ENCODE data around the gene IFNE.
"Not testable (repeated sequence)": the region's sequence is repeated elsewhere in the genome, so short reads cannot be mapped to it uniquely, and the experiment has no call there.

The IFNE gene

DNA sequence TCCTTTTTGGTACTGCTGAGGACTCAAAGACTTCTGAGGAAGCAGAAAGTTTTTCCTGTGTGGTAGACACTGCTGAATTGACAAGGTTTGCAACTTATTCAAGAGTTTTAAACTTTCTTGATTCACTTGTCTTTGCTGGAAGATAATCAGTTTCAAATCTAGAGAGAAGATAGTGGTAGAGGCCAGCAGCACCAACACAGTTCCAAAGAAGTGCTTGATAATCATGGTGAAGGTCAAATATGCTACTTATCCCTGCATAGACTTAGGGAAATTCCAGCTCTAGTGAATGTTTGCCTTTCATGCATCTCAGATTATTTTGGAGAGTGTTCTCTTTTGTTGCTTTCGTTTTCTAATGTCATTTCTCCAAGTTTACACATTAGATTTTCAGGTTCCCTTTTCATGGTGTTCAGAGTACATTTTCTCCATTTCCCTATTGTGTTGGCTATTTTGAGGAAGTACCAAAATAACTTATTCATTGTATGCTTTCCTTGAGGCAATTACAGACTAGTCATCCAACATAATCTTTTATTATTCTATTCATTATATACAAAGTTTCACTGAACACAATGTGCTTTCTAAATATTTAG lies 550 bp downstream of the IFNE start:
- no peak for DNase-seq

GRCh38 chr9:21479152-21479702 lies 2.9 kb downstream of the IFNE start:
- DNase-seq: no peak

DNA sequence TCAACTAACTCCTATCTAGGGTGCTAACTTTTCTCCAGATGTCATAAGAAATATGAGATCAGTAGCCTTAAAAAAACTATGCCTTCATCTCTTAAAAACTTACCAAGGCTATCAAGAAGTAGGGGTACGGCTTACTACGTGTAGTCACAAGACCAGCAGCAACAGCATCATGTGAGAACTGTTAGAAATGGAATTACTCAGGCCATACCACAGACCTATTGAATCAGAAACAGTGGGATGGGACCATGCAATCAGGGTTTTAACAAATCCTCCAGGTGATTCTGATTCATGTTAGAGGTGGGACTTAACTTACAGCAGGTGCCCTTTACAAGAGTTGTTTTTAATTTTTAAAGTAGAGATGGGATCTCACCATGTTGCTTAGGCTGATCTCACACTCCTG lies 4.6 kb downstream of the IFNE start:
- DNase-seq: no peak

- DNase-seq: no peak
These were observed 8.9 kb downstream of the IFNE start for GRCh38 chr9:21473236-21473635.

- no peak for DNase-seq
These were observed 12.0 kb downstream of the IFNE start for GRCh38 chr9:21470126-21470525.

GRCh38 chr9:21465859-21466518 lies 16.1 kb downstream of the IFNE start:
- peak; percentile 18 for DNase-seq

- DNase-seq: no peak
These were observed 17.0 kb downstream of the IFNE start for GRCh38 chr9:21465138-21465537.

DNA sequence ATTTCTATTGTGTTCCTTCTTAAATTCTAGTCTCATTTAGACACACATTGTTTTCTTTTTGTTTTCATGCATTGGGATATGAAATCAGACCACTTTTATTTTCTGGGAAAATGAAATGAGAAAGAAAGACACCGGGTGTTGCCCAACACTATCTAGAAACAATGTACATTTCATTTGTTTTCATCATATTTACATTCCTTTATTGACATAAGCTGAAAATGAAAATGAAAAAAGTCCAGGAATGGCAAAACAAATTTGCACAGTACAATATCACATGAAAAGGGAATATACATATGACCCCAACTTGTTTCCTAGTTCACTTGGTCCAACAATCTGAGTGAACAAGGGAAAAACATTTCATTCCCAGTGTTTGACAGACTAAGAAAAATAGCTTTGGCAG lies 20.7 kb downstream of the IFNE start:
- no peak for DNase-seq

GRCh38 chr9:21455320-21455719 lies 26.8 kb downstream of the IFNE start:
- DNase-seq: no peak

- DNase-seq: no peak
These were observed 28.0 kb downstream of the IFNE start for GRCh38 chr9:21454149-21454548.

DNA sequence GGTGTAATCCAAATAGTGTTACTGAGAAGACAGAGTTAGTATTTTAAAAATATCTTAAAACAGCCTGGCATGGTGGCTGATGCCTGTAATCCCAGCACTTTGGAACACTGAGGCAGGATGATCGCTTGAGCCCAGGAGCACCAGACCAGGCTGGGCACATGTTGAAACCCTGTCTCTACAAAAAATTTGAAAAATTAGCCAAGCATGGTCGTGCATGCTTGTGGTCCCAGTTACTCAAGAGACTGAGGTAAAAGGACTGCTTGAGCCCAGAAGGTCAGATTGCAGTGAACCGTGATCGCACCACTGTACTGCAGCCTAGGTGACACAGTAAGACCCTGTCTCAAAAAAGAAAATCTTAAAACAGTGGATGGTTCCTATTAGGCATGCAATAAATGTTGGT lies 29.4 kb downstream of the IFNE start:
- no peak for DNase-seq

- no peak for DNase-seq
These were observed 31.2 kb downstream of the IFNE start for GRCh38 chr9:21450733-21451394.

DNA sequence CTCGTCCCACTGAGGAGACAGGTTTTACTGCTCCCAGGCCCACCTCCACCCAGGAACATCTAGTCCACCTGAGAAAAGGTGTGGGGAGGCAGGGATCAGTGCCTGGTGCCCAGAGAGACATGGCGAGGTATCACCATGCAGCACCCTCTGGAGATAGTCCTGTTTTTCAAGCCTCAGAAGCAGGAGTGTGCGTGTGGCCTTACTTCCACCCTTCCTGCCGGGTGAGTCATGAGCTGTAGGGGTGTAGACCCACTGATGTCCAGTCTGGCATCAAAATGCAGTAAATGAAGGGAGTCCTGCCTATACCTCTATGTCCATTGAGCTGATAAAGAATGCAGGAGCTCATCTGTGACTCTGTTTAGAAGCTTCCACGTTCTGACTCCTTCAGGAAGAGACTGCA lies 32.8 kb downstream of the IFNE start:
- DNase-seq: not testable (repeated sequence)

GRCh38 chr9:21443849-21444625 lies 38.1 kb downstream of the IFNE start:
- DNase-seq: no peak

DNA sequence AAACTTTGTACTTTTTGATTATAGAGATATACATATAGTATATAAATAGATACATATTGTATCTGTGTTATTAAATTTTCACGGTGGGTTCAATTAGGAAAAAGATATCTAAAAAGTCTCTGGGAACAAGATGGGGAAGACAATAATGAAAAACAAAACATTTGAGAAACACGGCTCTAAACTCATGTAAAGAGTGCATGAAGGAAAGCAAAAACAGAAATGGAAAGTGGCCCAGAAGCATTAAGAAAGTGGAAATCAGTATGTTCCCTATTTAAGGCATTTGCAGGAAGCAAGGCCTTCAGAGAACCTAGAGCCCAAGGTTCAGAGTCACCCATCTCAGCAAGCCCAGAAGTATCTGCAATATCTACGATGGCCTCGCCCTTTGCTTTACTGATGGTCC lies 42.0 kb downstream of the IFNE start, which contains the start of gene IFNA1:
Gene IFNA1, plus strand, starts transcription at position 301 of the 400 bp plus-strand sequence. Its CDS starts 69 bp downstream, at position 370.
- no peak for DNase-seq

DNA sequence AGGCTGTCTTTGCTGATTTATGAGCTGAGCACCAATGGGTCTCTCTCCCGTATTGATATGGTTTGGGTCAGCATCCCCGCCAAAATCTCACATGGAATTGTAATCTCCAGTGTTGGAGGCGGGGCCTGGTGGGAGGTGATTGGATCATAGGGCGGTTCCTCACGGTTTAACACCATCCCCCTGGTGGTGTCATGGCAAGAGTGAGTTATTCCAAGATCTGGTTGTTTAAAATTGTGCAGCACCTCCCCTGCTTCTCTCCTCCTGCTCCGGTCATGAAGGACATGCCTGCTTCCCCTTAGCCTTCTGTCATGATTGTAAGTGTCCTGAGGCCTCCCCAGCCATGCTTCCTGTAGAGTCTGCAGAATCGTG lies 47.1 kb downstream of the IFNE start:
- not testable (repeated sequence) for DNase-seq

- DNase-seq: peak; percentile 48
These were observed 47.7 kb downstream of the IFNE start for GRCh38 chr9:21434202-21435014.

- no peak for DNase-seq
These were observed 49.3 kb downstream of the IFNE start for GRCh38 chr9:21432672-21433425.

Data from NCI-H1048 (cell line).